Keratinocyte (primary cell): ENCODE measurements around the gene EPHA1. TPM values are rescaled to one million over a fixed set of nuclear protein-coding genes. Genes with fewer than 3 reads are reported as not detected.

Experiments used
- DNase-seq: peaks from one replicate; pipeline ENCODE4 v3.0.0-alpha.2; 2011; ENCODE audit warnings: low read depth, missing footprints, low spot score
- FAIRE-seq: peaks from 2 replicates; lab custom pipeline; 2011; peaks lifted over from hg19 to GRCh38; lab: Jason Lieb, UNC
- H2AFZ ChIP-seq: 2 replicates; pipeline ENCODE4 v1.6.0; 2012; ENCODE audit warnings: low read length, control low read depth, inconsistent platforms; ENCODE audit not compliant: control insufficient read depth
- H3K27ac ChIP-seq: 2 replicates; pipeline ENCODE4 v1.5.1; 2011; ENCODE audit warnings: low read length; ENCODE audit not compliant: control insufficient read depth, insufficient read depth
- H3K27me3 ChIP-seq: 3 replicates; pipeline ENCODE4 v1.6.0; 2011; ENCODE audit warnings: low read length; ENCODE audit not compliant: control insufficient read depth, insufficient read depth; ENCODE audit errors: extremely low read depth
- H3K36me3 ChIP-seq, 2 experiments: 2 replicates in 1 of 2; 3 replicates in 1 of 2; pipeline ENCODE4 v1.5.1; 2011; ENCODE audit warnings: low read length in 2 of 2, mild to moderate bottlenecking in 1 of 2; ENCODE audit not compliant: control insufficient read depth in 2 of 2, insufficient read depth in 2 of 2; ENCODE audit errors: extremely low read depth in 1 of 2
- H3K4me1 ChIP-seq: 3 replicates; pipeline ENCODE4 v1.5.1; 2011; ENCODE audit warnings: low read length; ENCODE audit not compliant: control insufficient read depth, insufficient read depth; ENCODE audit errors: extremely low read depth
- H3K4me2 ChIP-seq: 3 replicates; pipeline ENCODE4 v1.6.0; 2011; ENCODE audit warnings: low read depth, low read length; ENCODE audit not compliant: control insufficient read depth, insufficient read depth; ENCODE audit errors: extremely low read depth
- H3K4me3 ChIP-seq, 3 experiments: fragments of 200-600 bp in 1 of 3; sonication (generic) in 1 of 3; 2 replicates in 2 of 3; 3 replicates in 1 of 3; pipeline ENCODE4 v1.5.1; 2011 to 2016; ENCODE audit warnings: low read length in 3 of 3, mild to moderate bottlenecking in 3 of 3, control low read depth in 2 of 3, inconsistent platforms in 1 of 3, low read depth in 1 of 3, mixed read lengths in 1 of 3, mixed run types in 1 of 3, moderate library complexity in 1 of 3; ENCODE audit not compliant: control insufficient read depth in 2 of 3, insufficient read depth in 2 of 3; ENCODE audit errors: extremely low read depth in 1 of 3
- H3K79me2 ChIP-seq: 2 replicates; pipeline ENCODE4 v1.6.0; 2012; ENCODE audit warnings: low read length; ENCODE audit not compliant: control insufficient read depth, insufficient read depth
- H3K9ac ChIP-seq: 3 replicates; pipeline ENCODE4 v1.6.0; 2011; ENCODE audit warnings: low read length; ENCODE audit not compliant: control insufficient read depth, insufficient read depth; ENCODE audit errors: extremely low read depth
- H3K9me1 ChIP-seq: 3 replicates; pipeline ENCODE4 v1.6.0; 2011; ENCODE audit warnings: low read length; ENCODE audit not compliant: control insufficient read depth, insufficient read depth; ENCODE audit errors: extremely low read depth
- H3K9me3 ChIP-seq: 2 replicates; pipeline ENCODE4 v1.5.1; 2012; ENCODE audit warnings: low read depth, low read length; ENCODE audit not compliant: control insufficient read depth
- H4K20me1 ChIP-seq: 3 replicates; pipeline ENCODE4 v1.6.0; 2011; ENCODE audit warnings: low read length; ENCODE audit not compliant: control insufficient read depth, insufficient read depth; ENCODE audit errors: extremely low read depth
- CTCF ChIP-seq, 3 experiments: IDR thresholded peaks in 1 of 3; conservative IDR thresholded peaks in 1 of 3; optimal IDR thresholded peaks in 1 of 3; 2 replicates in 2 of 3; 3 replicates in 1 of 3; pipeline versions ENCODE3 to v1.5.1; 2011; ENCODE audit warnings: low read length in 3 of 3, mild to moderate bottlenecking in 3 of 3, moderate library complexity in 2 of 3, control low read depth in 1 of 3, inconsistent platforms in 1 of 3; ENCODE audit not compliant: insufficient read depth in 2 of 3; ENCODE audit errors: extremely low read depth in 1 of 3
- EZH2 ChIP-seq: IDR thresholded peaks from one replicate; pipeline ENCODE4 v1.6.1; 2012; ENCODE audit warnings: inconsistent platforms, mild to moderate bottlenecking, low read length, moderate library complexity
- dilution Hi-C: fragments of 300-500 bp; cut with MboI; formaldehyde crosslinking; loops from one replicate; pipeline ENCODE4 v1.7.0; 2020; ENCODE audit warnings: low sequenced_read_pairs; ENCODE audit not compliant: extremely low pct_ligation_motif_present
- polyA plus RNA-seq, 5 experiments: library from polyadenylated mRNA; depleted of rRNA in 3 of 5; stranded (reverse) in 3 of 5; stranded (forward) in 1 of 5; unstranded in 1 of 5; fragments of >200 nt; gene quantifications; 1 replicate in 1 of 5; 2 replicates in 3 of 5; 3 replicates in 1 of 5; pipeline versions ENCODE4 v1.2.1 to v1.2.3, GENCODE V29; 2011 to 2012; ENCODE audit warnings: missing spikeins in 2 of 5, low read depth in 1 of 5, low replicate concordance in 1 of 5

Gene EPHA1
- polyA plus RNA-seq, 1 donor (not counting 4 experiments of a cell fraction or from before 2014, with no cell fraction given) = 31.9 TPM

GRCh38 chr7:143399151-143399550, 9.5 kb downstream of the EPHA1 start:
- no peak for TF ChIP-seq CTCF (optimal IDR thresholded peaks at IDR 0.05 in 1 of 3, IDR thresholded peaks at IDR 0.05 in 1 of 3, conservative IDR thresholded peaks at IDR 0.05 in 1 of 3; ENCODE audit: extremely low read depth in 1 of 3, insufficient read depth in 2 of 3, low read length in 3 of 3)
- no peak for TF ChIP-seq EZH2
- no peak overlapping the region for H3K9ac ChIP-seq

GRCh38 chr7:143398616-143399015, 10.0 kb downstream of the EPHA1 start:
- H3K36me3 ChIP-seq = peaks cover 22 to 25% of the 10 kb centered on the region in 2 experiments
- H3K9ac ChIP-seq = no peak overlapping the region
- H3K4me2 ChIP-seq = no peak overlapping the region
- H3K4me3 ChIP-seq = no peak overlapping the region
- no peaks in the 10 kb centered on the region for H4K20me1 ChIP-seq
- H3K27ac ChIP-seq = no peak overlapping the region
- H3K9me3 ChIP-seq = no peaks in the 10 kb centered on the region
- no peaks in the 10 kb centered on the region for H3K27me3 ChIP-seq
- dilution Hi-C loops = no loop called here
- no peak for DNase-seq
- TF ChIP-seq CTCF (optimal IDR thresholded peaks at IDR 0.05 in 1 of 3, IDR thresholded peaks at IDR 0.05 in 1 of 3, conservative IDR thresholded peaks at IDR 0.05 in 1 of 3; ENCODE audit: extremely low read depth in 1 of 3, insufficient read depth in 2 of 3, low read length in 3 of 3) = no peak
- no peak for TF ChIP-seq EZH2
- no peaks in the 10 kb centered on the region for H3K79me2 ChIP-seq
- no peaks in the 10 kb centered on the region for H3K4me1 ChIP-seq
- peaks cover 3% of the 10 kb centered on the region for H3K9me1 ChIP-seq
- no peak for FAIRE-seq
- H2AFZ ChIP-seq = no peak overlapping the region

More at GRCh38 chr7:143399151-143399550, 9.5 kb downstream of the EPHA1 start:
- H4K20me1 ChIP-seq = no peaks in the 10 kb centered on the region
- no peaks in the 10 kb centered on the region for H3K9me3 ChIP-seq
- peaks cover 17 to 22% of the 10 kb centered on the region in 2 experiments for H3K36me3 ChIP-seq
- no peak overlapping the region for H3K27ac ChIP-seq
- dilution Hi-C loops = no loop called here
- H2AFZ ChIP-seq = no peak overlapping the region
- H3K9me1 ChIP-seq = peaks cover 3% of the 10 kb centered on the region
- H3K79me2 ChIP-seq = no peaks in the 10 kb centered on the region
- DNase-seq = no peak
- no peak overlapping the region for H3K4me3 ChIP-seq
- no peaks in the 10 kb centered on the region for H3K27me3 ChIP-seq
- no peak for FAIRE-seq
- no peaks in the 10 kb centered on the region for H3K4me1 ChIP-seq
- H3K4me2 ChIP-seq = no peak overlapping the region
